ENCODE measurements around the gene TUBB. TPM values are rescaled to one million over a fixed set of nuclear protein-coding genes. Genes with fewer than 3 reads are reported as not detected.

Gene TUBB
- polyA plus RNA-seq, 1 of the 3 experiments (the other 2 are of a cell fraction), result 1,037 TPM

GRCh38 chr6:30761791-30762429, 41.8 kb downstream of the TUBB start:
- POLR2A ChIA-PET, result no interaction called here
- 97% methylated on average over 4 of the region's 4 CpGs for WGBS (ENCODE audit: low lambda C conversion rate)
- no peak overlapping the region for H2AFZ ChIP-seq (ENCODE audit: low read depth)
- TF ChIP-seq MXI1 (IDR thresholded peaks at IDR 0.05; ENCODE audit: low read depth, low read length) (no peak), USF1 (IDR thresholded peaks at IDR 0.05; ENCODE audit: borderline replicate concordance, low read depth) (no peak), RFX5 (IDR thresholded peaks at IDR 0.05; ENCODE audit: low read length) (no peak), USF2 (IDR thresholded peaks at IDR 0.05; ENCODE audit: borderline replicate concordance, low read depth, low read length) (no peak), RCOR1 (IDR thresholded peaks at IDR 0.05; ENCODE audit: low read length) (no peak), GABPA (IDR thresholded peaks at IDR 0.05; ENCODE audit: low read depth) (no peak), POLR2AphosphoS5 (IDR thresholded peaks at IDR 0.05; ENCODE audit: low read depth, low read length) (no peak), CHD2 (IDR thresholded peaks at IDR 0.05; ENCODE audit: low read length, partially characterized antibody) (no peak), FOSL2 (IDR thresholded peaks at IDR 0.05; ENCODE audit: borderline replicate concordance, low read depth) (no peak), JUND (IDR thresholded peaks at IDR 0.05) (no peak), REST (IDR thresholded peaks at IDR 0.05; ENCODE audit: low read depth, low read length) (no peak), MEF2A (IDR thresholded peaks at IDR 0.05; ENCODE audit: borderline replicate concordance, low read depth) (no peak), NRF1 (IDR thresholded peaks at IDR 0.05; ENCODE audit: low read depth, low read length) (no peak), FOXJ3 (CRISPR knock-in tag; IDR thresholded peaks at IDR 0.05) (no peak)
- CTCF ChIA-PET, result interaction anchor here (0.7 kb wide), 1 partner anchor 20 kb away, joined by 3 read pairs; the partner anchor contains the start of gene FLOT1
- no peak overlapping the region for H3K4me2 ChIP-seq
- no peak overlapping the region for H3K27ac ChIP-seq (ENCODE audit: low read depth in 2 of 2, low read length in 1 of 2)
- H3K79me2 ChIP-seq (ENCODE audit: insufficient read depth), result no peaks in the 10 kb centered on the region
- peaks cover 26% of the 10 kb centered on the region for H3F3A ChIP-seq (replicated peaks; ENCODE audit: insufficient read depth)
- H3K4me1 ChIP-seq (ENCODE audit: control insufficient read depth in 1 of 2, insufficient read depth in 2 of 2, low read depth in 1 of 2, low read length in 1 of 2), result peaks cover 14 to 24% of the 10 kb centered on the region in 2 experiments; a peak in 3 of 4 replicates
- no peaks in the 10 kb centered on the region for H4K20me1 ChIP-seq (ENCODE audit: insufficient read depth)
- no peaks in the 10 kb centered on the region for H3K27me3 ChIP-seq (ENCODE audit: insufficient read depth)
- no peaks in the 10 kb centered on the region for H3K9me2 ChIP-seq
- DNase-seq, result no peak
- no peak overlapping the region for H3K9ac ChIP-seq
- H3K9me3 ChIP-seq, result no peaks in the 10 kb centered on the region
- no peak overlapping the region for H3K4me3 ChIP-seq (ENCODE audit: low read depth in 2 of 2, low read length in 1 of 2)
- H3K36me3 ChIP-seq (replicated peaks in 1 of 2; ENCODE audit: control insufficient read depth in 1 of 2, insufficient read depth in 2 of 2, low read length in 1 of 2), result no peaks in the 10 kb centered on the region
